COLO668 (cell line): ENCODE data around the gene MACROH2A2.
"Not testable (repeated sequence)": the region's sequence is repeated elsewhere in the genome, so short reads cannot be mapped to it uniquely, and the experiment has no call there.

Experiments used
- DNase-seq: peaks from one replicate; lab custom pipeline; 2025; ENCODE audit not compliant: unreplicated experiment; lab: John Stamatoyannopoulos, UW

Gene MACROH2A2

DNA sequence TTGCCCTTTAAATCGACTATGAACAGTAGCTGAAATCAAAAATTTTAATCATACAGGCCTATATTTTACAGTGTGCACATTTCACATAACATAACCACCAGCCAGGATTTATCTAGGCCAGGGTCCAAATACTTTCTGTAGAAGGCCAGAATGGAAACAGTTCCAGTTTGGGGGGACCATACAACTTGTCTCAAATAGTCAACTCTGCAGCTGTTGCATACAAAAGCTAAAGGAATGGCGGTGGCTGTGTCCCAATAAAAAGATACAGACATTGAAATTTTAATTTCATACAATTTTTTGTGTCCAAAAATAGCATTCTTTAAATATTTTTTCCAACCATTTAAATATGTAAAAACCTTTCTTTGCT is 94.6 kb downstream of the MACROH2A2 start:
- DNase-seq, result no peak

DNA sequence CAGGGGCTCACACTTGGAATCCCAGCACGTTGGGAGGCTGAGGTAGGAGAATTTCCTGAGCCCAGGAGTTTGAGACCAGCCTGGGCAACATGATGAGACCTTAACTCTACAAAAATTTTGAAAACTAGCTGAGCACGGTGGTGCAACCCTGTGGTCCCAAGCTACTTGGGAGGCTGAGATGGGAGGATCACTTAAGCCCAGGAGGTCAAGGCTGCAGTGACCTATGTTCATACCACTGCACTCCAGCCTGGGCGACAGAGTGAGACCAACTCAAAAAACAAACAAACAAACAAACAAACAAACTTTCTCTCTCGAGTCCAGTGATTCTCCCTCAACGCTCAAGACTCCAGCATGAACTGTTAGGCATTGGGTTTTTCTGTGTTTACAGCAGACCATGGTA is 95.9 kb downstream of the MACROH2A2 start:
- DNase-seq, result no peak

DNA sequence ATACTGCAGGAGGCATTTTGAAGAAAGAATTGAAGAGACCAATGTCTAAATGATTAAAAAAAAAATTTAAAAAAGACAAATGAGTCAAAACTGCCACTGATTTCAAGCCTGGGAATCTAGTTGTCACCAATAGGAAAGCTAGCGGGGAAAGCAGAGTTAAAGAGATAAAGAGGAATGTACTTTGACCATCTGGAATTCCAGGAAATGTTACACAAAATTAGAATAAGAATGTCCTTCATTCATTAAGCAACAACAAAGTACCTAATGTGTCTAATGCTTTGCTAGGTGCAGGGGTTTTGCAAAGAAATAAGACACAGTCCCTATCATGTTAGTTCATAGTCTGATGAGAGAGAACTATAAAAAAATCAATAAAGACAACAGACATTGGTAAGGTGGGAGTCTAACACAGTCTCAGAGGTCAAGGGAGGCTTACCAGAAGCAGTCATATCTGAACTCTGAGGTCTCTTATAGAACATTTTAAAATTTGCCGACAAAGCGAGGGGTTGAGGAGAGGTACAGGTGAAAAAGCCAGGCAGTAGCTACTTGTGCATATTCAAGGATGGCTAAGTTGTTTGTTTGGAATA is 102.7 kb downstream of the MACROH2A2 start:
- DNase-seq, result no peak

DNA sequence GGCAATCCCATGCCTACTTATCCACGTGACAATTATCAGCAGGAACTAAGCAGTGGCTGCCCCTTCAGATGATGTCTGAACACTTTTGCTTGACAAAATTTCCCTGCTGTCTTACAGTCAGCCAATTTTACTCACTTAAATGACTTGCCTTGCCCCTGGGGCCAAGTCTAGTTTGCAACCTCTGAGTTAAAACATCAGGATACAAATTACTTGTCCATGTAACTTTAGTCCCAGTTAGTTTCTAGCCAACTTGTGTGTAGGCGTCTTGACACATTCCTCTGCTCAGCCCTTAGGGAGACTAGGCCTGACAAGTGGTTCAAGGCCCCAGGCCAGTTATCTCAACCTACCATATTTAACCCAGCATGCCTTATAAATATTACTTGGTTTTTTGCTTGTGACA is 105.5 kb downstream of the MACROH2A2 start:
- DNase-seq, result no peak

DNA sequence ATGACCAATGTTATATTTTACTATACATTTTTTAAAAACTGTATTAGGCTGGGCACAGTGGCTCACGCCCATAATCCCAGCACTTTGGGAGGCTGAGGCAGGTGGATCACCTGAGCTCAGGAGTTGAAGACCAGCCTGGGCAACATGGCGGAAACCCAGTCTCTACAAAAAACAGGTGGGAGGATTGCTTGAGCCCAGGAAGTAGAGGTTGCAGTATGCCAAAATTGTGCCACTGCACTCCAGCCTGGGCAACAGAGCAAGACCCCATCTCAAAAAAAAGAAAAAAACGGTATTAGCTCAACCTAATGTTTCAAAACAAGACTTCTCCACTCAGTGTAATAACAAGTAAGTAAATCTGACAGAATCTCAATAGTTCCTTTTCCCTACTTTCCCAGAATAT is 106.7 kb downstream of the MACROH2A2 start:
- DNase-seq, result not testable (repeated sequence)

DNA sequence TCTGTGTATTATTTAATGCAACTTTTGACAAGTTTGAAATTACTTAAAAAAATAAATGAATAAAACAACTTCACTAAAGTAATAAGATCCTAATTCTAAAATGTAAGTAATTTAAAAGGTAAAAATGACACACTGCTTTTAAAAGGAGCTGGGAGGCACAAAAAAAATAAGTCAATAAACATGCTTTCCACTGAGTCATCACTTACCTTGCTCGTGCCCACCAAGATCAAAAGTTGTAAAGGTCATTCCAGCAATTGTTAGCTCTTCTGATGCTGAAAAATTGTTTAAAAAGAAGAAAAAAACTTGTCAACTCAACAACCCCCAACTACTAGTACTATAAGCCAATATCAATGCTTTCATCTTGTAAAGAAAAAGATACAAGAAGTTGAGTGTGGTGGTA is 108.2 kb downstream of the MACROH2A2 start:
- no peak for DNase-seq
